HG03442 (cell line): Measurements from ENCODE around the gene MRPL43.
"Not testable (repeated sequence)": the region's sequence is repeated elsewhere in the genome, so short reads cannot be mapped to it uniquely, and the experiment has no call there.

ENCODE experiments used
- ATAC-seq: cut with Tn5 transposase; IDR thresholded peaks from one replicate; pipeline ENCODE4 v1.9.1; 2021; ENCODE audit warnings: mild to moderate bottlenecking, moderate library complexity; ENCODE audit not compliant: unreplicated experiment

MRPL43 gene

DNA sequence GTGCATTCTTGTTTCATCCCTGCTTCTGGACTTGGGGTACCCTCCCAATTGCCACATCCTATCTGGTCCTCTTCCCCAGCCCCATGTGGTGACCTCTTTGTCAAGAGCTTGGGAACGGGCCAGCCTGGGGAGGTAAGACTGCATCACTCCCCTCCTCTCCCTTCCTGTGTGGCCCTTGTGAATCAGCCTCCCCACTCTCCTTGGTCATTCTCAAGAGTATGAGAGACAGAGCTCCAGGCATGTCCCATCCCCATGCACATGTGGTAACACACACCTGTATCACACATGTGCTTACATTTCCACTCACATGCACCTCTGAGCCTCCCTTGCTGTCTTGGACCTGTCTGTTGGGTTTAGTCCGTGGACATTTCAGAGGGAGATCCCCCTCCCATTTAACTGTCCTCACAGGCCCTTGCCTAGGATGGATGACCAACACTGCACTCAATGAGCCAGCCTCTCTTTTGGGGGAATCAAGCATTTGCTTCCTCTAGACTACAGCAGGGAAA is 2.6 kb downstream of the MRPL43 start:
- no peak for ATAC-seq

- ATAC-seq, result no peak
Measured at GRCh38 chr10:100983868-100984671, 3.2 kb downstream of the MRPL43 start.

- no peak for ATAC-seq
Measured at GRCh38 chr10:100982916-100983830, 4.1 kb downstream of the MRPL43 start.

DNA sequence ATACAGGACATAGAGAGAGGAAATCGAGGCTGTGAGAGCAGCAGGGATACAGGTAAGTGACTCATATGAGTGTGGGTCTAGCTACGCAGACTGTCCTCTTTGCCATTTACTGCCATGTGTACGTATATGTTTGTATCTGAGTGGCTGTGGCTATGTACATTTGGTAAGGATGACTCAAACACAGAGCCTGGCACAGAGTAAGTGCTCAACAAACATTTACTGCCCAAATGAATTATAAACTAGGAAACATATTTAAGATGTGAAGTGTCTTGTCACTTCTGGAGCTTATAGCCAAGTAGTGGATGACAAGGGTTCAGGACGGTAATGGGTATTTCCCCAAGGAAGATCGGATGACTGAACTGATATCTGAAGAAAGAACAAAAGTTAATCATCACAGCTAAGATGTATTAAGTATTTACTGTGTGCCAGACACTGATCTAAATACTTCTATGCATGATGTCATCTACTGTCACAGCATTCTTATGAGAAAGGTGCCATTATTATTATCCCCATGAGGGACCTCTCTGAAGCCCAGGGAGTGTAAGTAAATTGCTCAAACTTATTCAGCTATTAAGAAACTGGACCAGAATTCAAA is 6.0 kb downstream of the MRPL43 start:
- ATAC-seq, result no peak

GRCh38 chr10:100980711-100981110 is 6.6 kb downstream of the MRPL43 start:
- ATAC-seq, result no peak

GRCh38 chr10:100980311-100980710 is 7.0 kb downstream of the MRPL43 start:
- no peak for ATAC-seq

GRCh38 chr10:100979791-100980272 is 7.5 kb downstream of the MRPL43 start:
- no peak for ATAC-seq

DNA sequence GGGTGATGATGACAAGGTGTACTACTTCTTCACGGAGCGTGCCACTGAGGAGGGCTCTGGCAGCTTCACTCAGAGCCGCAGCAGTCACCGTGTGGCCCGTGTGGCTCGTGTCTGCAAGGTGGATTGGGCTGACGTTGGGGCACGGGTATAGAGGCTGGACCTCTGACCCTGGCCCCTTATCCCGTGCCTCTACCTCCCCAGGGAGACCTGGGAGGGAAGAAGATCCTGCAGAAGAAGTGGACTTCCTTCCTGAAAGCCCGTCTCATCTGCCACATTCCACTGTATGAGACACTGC is 8.4 kb downstream of the MRPL43 start:
- ATAC-seq, result no peak

- ATAC-seq, result no peak
Measured at GRCh38 chr10:100978121-100978900, 9.0 kb downstream of the MRPL43 start.

DNA sequence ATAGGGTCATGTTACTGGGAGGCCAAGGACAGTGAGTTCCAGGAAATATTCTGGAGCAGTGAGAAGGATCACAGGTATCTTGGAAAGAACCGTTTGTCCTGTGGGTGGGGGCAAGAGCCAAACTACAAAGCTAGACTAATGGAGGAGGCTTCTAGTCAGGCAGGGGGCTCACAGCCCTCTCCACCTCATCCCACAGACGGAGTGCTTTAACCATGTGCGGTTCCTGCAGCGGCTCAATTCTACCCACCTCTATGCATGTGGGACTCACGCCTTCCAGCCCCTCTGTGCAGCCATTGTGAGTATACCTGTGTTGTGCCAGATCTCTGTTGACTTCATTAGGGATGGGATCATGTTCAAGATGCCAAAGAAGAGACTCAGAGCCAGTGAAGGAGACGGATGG is 9.9 kb downstream of the MRPL43 start:
- no peak for ATAC-seq

- ATAC-seq, result no peak
Measured at GRCh38 chr10:100976906-100977305, 10.4 kb downstream of the MRPL43 start.

GRCh38 chr10:100975397-100975796 is 11.9 kb downstream of the MRPL43 start:
- ATAC-seq, result not testable (repeated sequence)

DNA sequence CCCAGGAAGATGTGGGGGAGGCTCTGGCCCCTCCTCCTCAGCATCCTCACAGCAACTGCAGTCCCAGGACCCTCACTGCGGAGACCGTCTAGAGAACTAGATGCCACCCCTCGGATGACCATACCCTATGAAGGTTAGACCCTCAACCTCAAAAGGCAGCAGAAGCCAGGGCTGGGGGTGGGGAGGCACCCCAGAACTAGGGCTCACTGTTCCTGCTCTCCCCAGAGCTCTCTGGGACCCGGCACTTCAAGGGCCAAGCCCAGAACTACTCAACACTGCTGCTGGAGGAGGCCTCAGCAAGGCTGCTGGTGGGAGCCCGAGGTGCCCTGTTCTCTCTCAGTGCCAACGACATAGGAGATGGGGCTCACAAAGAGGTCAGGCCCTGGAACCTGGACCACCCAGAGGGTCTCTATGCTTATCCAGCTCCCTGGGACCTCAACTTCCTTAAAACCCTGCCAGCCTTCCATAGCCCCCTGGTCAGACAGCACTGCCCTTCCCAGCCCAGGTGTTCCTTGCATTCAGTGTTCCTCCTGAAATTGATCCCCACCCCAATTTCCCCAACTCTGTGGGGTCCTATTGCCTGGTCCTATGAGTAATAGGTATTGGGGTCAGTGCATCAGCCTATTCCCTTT is 14.3 kb downstream of the MRPL43 start:
- no peak for ATAC-seq

GRCh38 chr10:100972115-100972903 is 15.0 kb downstream of the MRPL43 start:
- no peak for ATAC-seq

GRCh38 chr10:100970914-100971811 is 16.1 kb downstream of the MRPL43 start:
- no peak for ATAC-seq

GRCh38 chr10:100970076-100970913 is 17.0 kb downstream of the MRPL43 start:
- ATAC-seq, result no peak
